SU-DHL-6 (cell line): Measurements from ENCODE around the gene ZNF423.
"Not testable (repeated sequence)": the region's sequence is repeated elsewhere in the genome, so short reads cannot be mapped to it uniquely, and the experiment has no call there.

Source experiments
- CTCF ChIP-seq: fragments of 200-600 bp; sonication (generic); IDR thresholded peaks from one replicate; pipeline ENCODE4 v1.5.1; 2017; ENCODE audit warnings: antibody characterized with exemption, mild to moderate bottlenecking, low read length, moderate library complexity; ENCODE audit not compliant: insufficient read depth, poor library complexity, severe bottlenecking
- EZH2phosphoT487 ChIP-seq: fragments of 200-600 bp; sonication (generic), shearing (Covaris generic); conservative IDR thresholded peaks from 2 replicates; pipeline ENCODE4 v1.6.1; 2018; ENCODE audit warnings: mild to moderate bottlenecking, antibody characterized with exemption, low read length, moderate library complexity, mixed read lengths

GRCh38 chr16:49506058-49507013 is 349.6 kb downstream of the ZNF423 start:
- not testable (repeated sequence) for TF ChIP-seq CTCF, EZH2phosphoT487
